Measurements from ENCODE around the gene ITFG1.
"Not testable (repeated sequence)": the region's sequence is repeated elsewhere in the genome, so short reads cannot be mapped to it uniquely, and the experiment has no call there.

Gene ITFG1

GRCh38 chr16:47413041-47413440, 47.8 kb downstream of the ITFG1 start:
- peak in 1 of 3 experiments; percentile 5 for DNase-seq

DNA sequence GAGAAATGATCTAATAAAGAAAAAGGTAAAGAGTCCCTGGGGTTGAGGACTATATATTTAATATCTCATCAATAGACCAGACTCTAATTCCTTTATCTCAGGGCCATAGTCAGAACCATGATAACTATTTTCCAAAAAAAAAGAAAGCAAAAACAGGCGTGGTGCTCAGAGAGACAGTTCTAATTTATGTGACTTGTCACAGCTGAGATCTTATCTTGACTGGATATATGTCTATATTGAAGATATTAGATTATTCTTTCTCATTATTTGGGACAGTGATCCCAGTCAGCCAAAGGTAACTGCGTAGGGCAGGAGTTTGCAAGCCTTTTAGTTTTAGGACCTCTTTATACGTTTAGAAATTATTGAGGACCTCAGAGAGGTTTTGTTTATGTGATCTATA, 52.4 kb downstream of the ITFG1 start:
- DNase-seq, result no peak

- no peak for DNase-seq
Measured at GRCh38 chr16:47395733-47396498, 64.9 kb downstream of the ITFG1 start.

DNA sequence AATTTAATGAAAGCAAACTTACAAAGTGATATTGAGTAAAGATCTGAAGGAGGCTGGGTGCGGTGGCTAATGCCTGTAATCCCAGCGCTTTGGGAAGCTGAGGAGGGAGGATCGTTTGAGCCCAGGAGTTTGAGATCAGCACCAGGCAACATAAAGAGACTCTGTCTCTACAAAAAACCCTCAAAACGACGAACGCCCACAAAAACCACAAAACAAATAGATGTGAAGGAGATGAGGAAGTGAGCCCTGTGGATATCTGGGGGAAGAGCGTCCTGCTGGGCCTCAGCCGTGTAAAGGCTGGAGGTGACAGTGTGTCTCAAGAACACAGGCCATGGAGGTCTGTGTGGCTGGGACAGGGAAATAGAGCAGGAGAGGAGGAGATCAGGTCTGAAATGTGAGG, 68.8 kb downstream of the ITFG1 start:
- peak in 1 of 3 experiments; percentile 4 for DNase-seq

GRCh38 chr16:47388705-47389104, 72.2 kb downstream of the ITFG1 start:
- no peak for DNase-seq

- DNase-seq, result no peak
Measured at GRCh38 chr16:47387026-47387734, 73.7 kb downstream of the ITFG1 start.

DNA sequence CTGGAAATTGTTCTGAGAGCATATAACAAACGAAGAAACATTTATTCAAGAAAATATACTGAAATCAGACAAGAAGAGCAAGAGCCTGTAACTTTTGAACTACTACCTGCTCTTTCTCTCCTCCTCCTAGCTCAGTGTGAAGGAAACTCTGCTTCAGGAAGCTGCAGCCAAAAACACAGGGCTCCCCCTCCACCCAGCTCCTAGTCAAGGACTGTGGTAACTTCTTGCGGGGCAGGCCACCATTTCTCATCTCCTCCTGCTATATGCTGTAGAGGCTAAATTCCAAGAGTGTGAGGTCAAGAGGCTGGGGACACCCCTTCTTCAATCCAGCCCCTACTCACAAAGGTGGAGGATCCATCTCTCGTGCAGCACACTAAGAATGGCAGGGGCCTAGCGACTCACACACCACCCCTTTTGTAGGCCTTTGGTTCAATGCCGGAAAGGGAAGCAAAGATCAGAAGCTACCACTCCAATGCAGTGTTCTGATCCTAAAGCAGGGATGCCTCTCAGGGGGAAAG, 74.6 kb downstream of the ITFG1 start:
- no peak for DNase-seq

GRCh38 chr16:47382362-47382761, 78.5 kb downstream of the ITFG1 start:
- no peak for DNase-seq

DNA sequence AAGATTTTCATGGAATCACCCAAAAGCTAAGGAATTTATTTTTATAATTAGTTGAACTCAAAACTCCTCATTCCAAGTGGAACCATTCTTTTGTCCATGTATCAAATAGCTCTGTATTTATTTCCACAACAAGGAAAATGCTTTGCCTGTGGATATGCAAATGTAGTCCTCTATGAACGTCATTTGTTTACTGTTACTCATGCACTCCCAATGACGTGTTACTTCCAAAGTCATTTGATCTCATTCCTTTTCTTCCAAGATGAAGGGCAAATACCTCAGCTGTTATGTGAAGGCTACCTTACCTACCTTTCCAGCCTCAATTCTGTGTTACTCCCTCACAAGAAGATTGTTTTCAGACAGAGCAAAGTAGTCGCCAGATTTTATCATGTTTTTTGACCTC, 83.7 kb downstream of the ITFG1 start:
- DNase-seq, result no peak

DNA sequence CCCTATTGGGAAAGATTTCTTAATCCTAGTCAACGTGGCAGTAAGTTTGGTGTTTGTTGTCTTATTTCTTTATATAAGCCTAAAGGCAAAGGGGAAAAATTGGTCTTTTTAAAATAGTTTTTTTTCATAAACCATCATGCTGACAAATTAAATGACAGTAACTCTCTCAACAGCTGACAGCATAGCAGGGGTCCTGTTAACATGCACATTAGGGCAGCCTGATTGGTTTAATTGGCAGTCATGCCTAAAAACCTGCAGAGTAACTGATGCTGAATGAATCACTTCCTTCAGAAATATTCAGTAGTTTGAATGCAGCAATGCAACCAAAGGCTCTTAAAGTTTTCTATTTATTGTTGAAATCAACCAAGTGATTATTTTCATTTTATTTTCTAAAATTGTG, 85.4 kb downstream of the ITFG1 start:
- DNase-seq, result peak in 2 of 3 experiments; percentile 14 to 66

DNA sequence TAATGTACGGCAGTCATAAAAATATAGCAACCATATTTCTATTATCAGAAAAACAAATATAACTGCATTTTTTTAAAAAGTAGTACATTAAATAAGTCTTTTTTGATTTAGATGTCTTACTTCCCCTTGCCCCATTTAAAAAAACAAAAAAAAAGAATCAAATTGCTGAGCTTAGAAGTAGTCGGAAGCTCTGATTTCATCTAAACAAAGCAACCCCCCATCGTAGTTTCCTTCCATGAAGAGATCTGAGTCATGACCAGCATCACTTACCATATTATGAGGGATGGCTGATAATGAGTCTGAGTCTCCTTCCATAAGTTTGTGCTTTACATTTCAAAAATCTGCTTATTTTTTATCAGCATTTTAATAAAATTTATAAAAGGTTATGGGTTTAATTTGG, 86.2 kb downstream of the ITFG1 start:
- no peak for DNase-seq

DNA sequence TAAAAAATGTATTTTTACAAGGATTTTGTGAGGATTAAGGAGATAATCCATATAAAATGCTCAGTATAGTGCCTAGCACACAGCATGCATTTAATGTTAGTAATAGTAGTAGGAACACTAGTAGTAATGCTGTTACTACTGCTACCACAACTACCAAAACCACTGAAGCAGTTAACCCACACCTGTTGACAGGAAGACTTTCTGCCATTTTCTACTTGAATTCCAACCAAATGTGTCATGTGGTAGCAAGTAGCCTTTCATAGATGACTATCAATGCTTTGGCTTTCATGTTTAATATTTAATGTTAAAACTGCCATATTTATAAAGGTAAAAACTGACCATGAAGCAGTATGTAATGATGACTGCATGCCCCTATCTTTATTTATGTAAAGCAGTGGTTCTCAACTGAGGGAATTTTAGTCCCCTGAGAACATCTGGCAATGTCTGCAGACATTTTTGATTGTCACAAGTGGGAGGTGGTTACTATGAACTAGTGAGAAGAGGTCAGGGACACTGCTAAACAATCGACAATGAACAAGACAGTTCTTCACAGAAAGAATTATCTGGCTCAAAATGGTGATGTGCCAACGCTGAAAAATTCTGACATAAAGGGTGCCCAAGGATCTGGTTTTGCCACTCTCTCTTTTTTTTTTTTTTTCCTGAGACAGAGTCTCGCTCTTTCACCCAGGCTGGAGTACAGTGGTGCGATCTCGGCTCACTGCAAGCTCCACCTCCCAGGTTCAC, 89.4 kb downstream of the ITFG1 start:
- DNase-seq, result no peak

GRCh38 chr16:47370536-47370935, 90.3 kb downstream of the ITFG1 start:
- DNase-seq, result no peak

- DNase-seq, result no peak
Measured at GRCh38 chr16:47366228-47366627, 94.6 kb downstream of the ITFG1 start.

DNA sequence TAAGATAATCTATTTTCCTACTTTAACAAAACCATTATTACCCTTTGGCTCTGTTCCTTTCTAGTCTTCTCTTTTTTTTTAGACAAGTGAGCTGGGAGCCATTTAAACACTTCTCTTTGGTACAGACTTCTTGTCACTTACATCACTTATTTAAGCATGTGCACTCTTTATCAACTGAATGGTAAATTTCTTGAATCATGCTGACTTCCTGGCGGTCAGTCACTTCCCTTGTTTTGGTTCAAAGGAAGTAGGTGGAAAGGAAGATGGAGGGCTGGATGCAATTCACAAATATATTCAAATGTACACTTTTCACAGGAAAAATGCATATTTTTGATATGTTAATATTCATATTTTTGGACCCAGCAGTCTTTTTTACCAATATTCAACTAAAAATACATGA, 97.1 kb downstream of the ITFG1 start:
- no peak for DNase-seq

DNA sequence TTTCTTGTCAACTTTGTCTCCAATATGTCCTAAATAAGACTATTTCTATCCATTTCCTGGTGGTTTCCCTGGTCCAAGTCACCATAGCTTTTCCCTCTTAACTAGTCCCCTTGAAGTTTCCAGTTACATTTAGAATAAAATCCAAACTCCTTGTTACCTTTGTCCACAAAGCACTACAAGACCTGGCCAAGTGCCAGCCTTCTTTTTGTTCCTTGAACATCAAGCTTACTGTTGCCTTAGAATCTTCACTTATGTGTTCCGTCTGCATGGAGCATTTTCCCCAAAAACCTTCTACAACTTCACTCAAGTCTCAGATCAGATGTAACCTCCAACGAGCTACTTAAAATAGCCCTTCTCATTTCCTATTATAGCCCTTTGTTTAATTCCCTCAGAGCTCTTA, 101.4 kb downstream of the ITFG1 start:
- peak in 1 of 3 experiments; percentile 31 for DNase-seq

DNA sequence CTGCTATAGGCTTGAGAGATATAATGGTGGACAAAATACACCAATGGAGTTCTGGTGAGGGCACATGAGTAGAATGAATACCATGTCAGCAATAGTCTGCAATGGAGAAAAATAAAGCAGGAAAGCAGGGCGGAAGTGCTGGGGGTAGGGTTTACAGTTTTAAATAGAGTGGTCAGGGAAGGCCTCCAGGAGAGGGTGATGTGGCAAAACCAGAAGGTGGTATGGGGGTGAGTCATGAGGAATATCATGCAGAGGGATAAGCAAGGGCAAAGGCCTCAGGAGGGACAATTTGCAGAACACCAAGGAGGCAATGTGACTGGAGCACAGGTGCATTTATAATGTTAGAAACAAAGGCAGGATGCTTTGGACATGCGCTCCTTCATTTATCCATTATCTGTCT, 102.0 kb downstream of the ITFG1 start:
- no peak for DNase-seq

GRCh38 chr16:47349029-47349428, 111.8 kb downstream of the ITFG1 start:
- not testable (repeated sequence) for DNase-seq

DNA sequence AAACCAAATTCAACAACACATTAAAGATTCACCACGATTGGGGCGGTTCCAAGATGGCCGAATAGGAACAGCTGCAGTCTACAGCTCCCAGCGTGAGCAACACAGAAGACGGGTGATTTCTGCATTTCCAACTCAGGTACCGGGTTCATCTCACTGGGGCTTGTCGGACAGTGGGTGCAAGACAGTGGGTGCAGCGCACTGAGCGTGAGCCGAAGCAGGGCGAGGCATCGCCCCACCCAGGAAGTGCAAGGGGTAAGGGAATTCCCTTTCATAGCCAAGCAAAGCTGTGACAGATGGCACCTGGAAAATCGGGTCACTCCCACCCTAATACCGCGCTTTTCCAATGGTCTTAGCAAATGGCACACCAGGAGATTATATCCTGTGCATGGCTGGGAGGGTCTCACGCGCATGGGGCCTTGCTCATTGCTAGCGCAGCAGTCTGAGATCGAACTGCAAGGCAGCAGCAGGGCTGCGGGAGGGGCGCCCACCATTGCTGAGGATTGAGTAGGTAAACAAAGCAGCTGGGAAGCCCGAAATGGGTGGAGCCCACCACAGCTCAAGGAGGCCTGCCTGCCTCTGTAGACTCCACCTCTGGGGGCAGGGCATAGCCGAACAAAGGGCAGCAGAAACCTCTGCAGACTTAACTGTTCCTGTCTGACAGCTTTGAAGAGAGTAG, 113.7 kb downstream of the ITFG1 start:
- DNase-seq, result not testable (repeated sequence)

DNA sequence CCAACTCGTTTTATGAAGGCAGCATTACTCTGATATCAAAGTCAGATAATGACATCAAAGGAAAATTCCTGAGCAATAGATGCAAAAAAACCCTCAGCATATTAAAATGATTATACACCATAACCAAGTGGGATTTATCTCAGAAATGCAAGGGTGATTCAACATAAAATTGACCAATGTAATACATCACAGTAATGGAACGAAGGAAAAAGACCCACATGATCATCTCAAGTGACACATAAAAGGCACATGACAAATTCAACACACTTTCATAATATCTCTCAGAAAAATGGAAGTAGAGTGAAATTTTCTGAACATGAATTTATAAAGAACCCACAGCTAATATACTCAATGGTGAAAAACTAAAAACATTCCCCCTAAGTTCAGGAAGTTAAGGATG, 118.8 kb downstream of the ITFG1 start:
- DNase-seq, result no peak

DNA sequence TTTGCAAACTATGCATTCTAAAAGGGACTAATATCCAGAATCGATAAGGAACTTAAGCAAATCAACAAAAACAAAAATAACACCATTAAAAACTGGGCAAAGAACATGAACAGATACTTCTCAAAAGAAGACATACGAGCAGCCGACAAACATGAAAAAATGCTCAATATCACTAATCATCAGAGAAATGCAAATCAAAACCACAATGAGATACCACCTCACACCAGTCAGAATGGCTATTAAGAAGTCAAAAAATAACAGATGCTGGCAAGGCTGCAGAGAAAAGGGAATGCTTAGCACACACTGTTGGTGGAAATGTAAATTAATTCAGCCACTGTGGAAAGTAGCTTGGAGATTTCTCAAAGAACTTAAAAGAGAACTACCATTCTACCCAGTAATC, 130.3 kb downstream of the ITFG1 start:
- DNase-seq, result not testable (repeated sequence)

GRCh38 chr16:47324309-47324708, 136.6 kb downstream of the ITFG1 start:
- DNase-seq, result not testable (repeated sequence)

GRCh38 chr16:47323241-47323640, 137.6 kb downstream of the ITFG1 start:
- DNase-seq, result no peak
